GM12878 (cell line): Measurements from ENCODE around the gene RBM26. TPM values are rescaled to one million over a fixed set of nuclear protein-coding genes. Genes with fewer than 3 reads are reported as not detected.

ENCODE experiments used
- ATAC-seq: fragments of 200-7000 bp; cut with Tn5 transposase; 3 replicates; pipeline ENCODE4 v1.9.1; 2020; ENCODE audit warnings: mild to moderate bottlenecking, moderate library complexity
- BruUV-seq: library from RNA; stranded (reverse); fragments of 400-500 nt; replicated peaks from 2 replicates; lab custom pipeline; 2021; lab: Mats Ljungman, UMichigan
- CTCF ChIA-PET: fragments of 300-600 bp; sonication (Branson Sonifier 250); formaldehyde crosslinking; extraction: SDS; loops from one replicate; lab custom pipeline; 2021; ENCODE audit warnings: inconsistent platforms; lab: Yijun Ruan, JAX
- POLR2A ChIA-PET: fragments of 350-600 bp; formaldehyde crosslinking; extraction: SDS; loops from one replicate; lab custom pipeline; 2021; ENCODE audit warnings: inconsistent platforms; lab: Charles Lee
- RAD21 ChIA-PET: fragments of 300-600 bp; sonication (Branson Sonifier 250); formaldehyde crosslinking; loops from one replicate; lab custom pipeline; 2023; ENCODE audit warnings: antibody characterized with exemption; ENCODE audit not compliant: unreplicated experiment; lab: Charles Lee
- SMC1A ChIA-PET: fragments of 300-600 bp; sonication (Branson Sonifier 250); formaldehyde crosslinking; loops from one replicate; lab custom pipeline; 2023; ENCODE audit not compliant: unreplicated experiment, uncharacterized antibody; lab: Charles Lee
- DNase-seq: peaks from one replicate; pipeline ENCODE4 v3.0.0-alpha.2; 2011; ENCODE audit warnings: low read depth, low spot score
- FAIRE-seq: peaks from 3 replicates; lab custom pipeline; 2011; peaks lifted over from hg19 to GRCh38; lab: Jason Lieb, UNC
- H2AFZ ChIP-seq: 2 replicates; pipeline ENCODE4 v1.6.0; 2011; ENCODE audit warnings: low read depth, low read length, control low read depth; ENCODE audit not compliant: control insufficient read depth
- H3K27ac ChIP-seq: 2 replicates; pipeline ENCODE4 v1.5.1; 2011; ENCODE audit warnings: control low read depth; ENCODE audit not compliant: control insufficient read depth, insufficient read depth
- H3K27me3 ChIP-seq, 2 experiments: replicated peaks in 1 of 2; 2 replicates each; pipeline versions ENCODE4 v1.6.0 to v1.6.1; 2011; ENCODE audit warnings: low read length in 1 of 2; ENCODE audit not compliant: control insufficient read depth in 2 of 2, insufficient read depth in 2 of 2
- H3K36me3 ChIP-seq, 2 experiments: 2 replicates each; pipeline ENCODE4 v1.5.1; 2011; ENCODE audit warnings: low read length in 1 of 2; ENCODE audit not compliant: control insufficient read depth in 2 of 2, insufficient read depth in 2 of 2
- H3K4me1 ChIP-seq: 2 replicates; pipeline ENCODE4 v1.6.1; 2011; ENCODE audit warnings: mild to moderate bottlenecking, low read length, moderate library complexity, mixed read lengths; ENCODE audit not compliant: control insufficient read depth, insufficient read depth
- H3K4me2 ChIP-seq: 2 replicates; pipeline ENCODE4 v1.6.0; 2011; ENCODE audit warnings: control low read depth; ENCODE audit not compliant: control insufficient read depth, insufficient read depth
- H3K4me3 ChIP-seq: fragments of 200-600 bp; sonication (generic); 2 replicates; pipeline ENCODE4 v1.5.1; 2016
- H3K79me2 ChIP-seq: 2 replicates; pipeline ENCODE4 v1.6.0; 2011; ENCODE audit warnings: low read length; ENCODE audit not compliant: control insufficient read depth, insufficient read depth
- H3K9ac ChIP-seq: 2 replicates; pipeline ENCODE4 v1.8.0; 2011; ENCODE audit warnings: low read length, control low read depth, mixed read lengths; ENCODE audit not compliant: control insufficient read depth, insufficient read depth
- H3K9me3 ChIP-seq: replicated peaks from 3 replicates; pipeline ENCODE4 v1.5.1; 2011; ENCODE audit warnings: mild to moderate bottlenecking, low read length; ENCODE audit not compliant: control insufficient read depth, insufficient read depth
- H4K20me1 ChIP-seq: 2 replicates; pipeline ENCODE4 v1.6.0; 2011; ENCODE audit not compliant: control insufficient read depth, insufficient read depth
- ATF3 ChIP-seq: IDR thresholded peaks from 2 replicates; pipeline ENCODE4 v1.6.1; 2011; ENCODE audit warnings: low read depth, mild to moderate bottlenecking, low read length, moderate library complexity, borderline replicate concordance; ENCODE audit errors: extremely low read depth
- CBX3 ChIP-seq: fragments of 200-600 bp; sonication (generic); IDR thresholded peaks from 2 replicates; pipeline ENCODE4 v1.6.1; 2016; ENCODE audit warnings: low read depth, borderline replicate concordance
- CEBPB ChIP-seq, 2 experiments: fragments of 150-350 bp in 1 of 2; IDR thresholded peaks; 2 replicates each; pipeline ENCODE4 v1.6.1; 2012 to 2014; ENCODE audit warnings: low read depth in 2 of 2, low read length in 2 of 2, borderline replicate concordance in 1 of 2, inconsistent platforms in 1 of 2
- CREB1 ChIP-seq: IDR thresholded peaks from 2 replicates; pipeline ENCODE4 v1.6.1; 2012; ENCODE audit warnings: low read depth, mild to moderate bottlenecking, inconsistent platforms
- ETV6 ChIP-seq, 2 experiments: fragments of 450-650 bp in 1 of 2; IDR thresholded peaks in 1 of 2; conservative IDR thresholded peaks in 1 of 2; 2 replicates each; pipeline ENCODE4 v1.6.1; 2014; ENCODE audit warnings: antibody characterized with exemption in 1 of 2, borderline replicate concordance in 1 of 2, low read depth in 1 of 2, mild to moderate bottlenecking in 1 of 2, moderate library complexity in 1 of 2
- FOS ChIP-seq: IDR thresholded peaks from 3 replicates; pipeline ENCODE4 v1.6.1; 2011; ENCODE audit warnings: borderline replicate concordance; ENCODE audit not compliant: insufficient read length; ENCODE audit errors: extremely low read depth
- IRF4 ChIP-seq: IDR thresholded peaks from 2 replicates; pipeline ENCODE4 v1.6.1; 2011; ENCODE audit warnings: low read depth, low read length
- KDM1A ChIP-seq: fragments of 200-600 bp; sonication (generic); IDR thresholded peaks from 2 replicates; pipeline ENCODE4 v1.6.1; 2016; ENCODE audit warnings: borderline replicate concordance
- SIX5 ChIP-seq: IDR thresholded peaks from 2 replicates; pipeline ENCODE4 v1.6.1; 2011; ENCODE audit warnings: mild to moderate bottlenecking, low read depth, low read length, moderate library complexity; ENCODE audit not compliant: severe bottlenecking
- SUZ12 ChIP-seq: fragments of 200-600 bp; sonication (generic); IDR thresholded peaks from one replicate; pipeline ENCODE4 v1.6.1; 2018; ENCODE audit warnings: antibody characterized with exemption, mild to moderate bottlenecking; ENCODE audit not compliant: unreplicated experiment
- TAF1 ChIP-seq: IDR thresholded peaks from 2 replicates; pipeline ENCODE4 v1.6.1; 2011; ENCODE audit warnings: mild to moderate bottlenecking, low read depth, low read length, borderline replicate concordance
- TARDBP ChIP-seq: IDR thresholded peaks from 2 replicates; pipeline ENCODE4 v1.6.1; 2016; ENCODE audit warnings: borderline replicate concordance
- ZBTB11 ChIP-seq: fragments of 450-650 bp; formaldehyde crosslinking; IDR thresholded peaks from 2 replicates; pipeline ENCODE4 v1.5.0; 2022; ENCODE audit warnings: mild to moderate bottlenecking, missing genetic modification characterization
- WGBS: methylation state at CpG from one replicate; pipeline ENCODE4 v1.1.6; 2016; ENCODE audit warnings: low lambda C conversion rate; ENCODE audit not compliant: insufficient replicate concordance, insufficient coverage; ENCODE audit errors: missing lambda C conversion rate; 5-methylcytosine and 5-hydroxymethylcytosine counted together
- in situ Hi-C: fragments of 300-500 bp; cut with MboI; formaldehyde crosslinking; loops from 9 replicates; pipeline ENCODE4 v1.14.3; 2018; ENCODE audit warnings: mixed read lengths
- intact Hi-C: fragments of 100-400 bp; cut with micrococcal nuclease; formaldehyde crosslinking; loops from one replicate; pipeline ENCODE4 v1.14.2; 2022; ENCODE audit not compliant: unreplicated experiment
- polyA plus RNA-seq, 11 experiments: library from polyadenylated mRNA; depleted of rRNA in 4 of 11; unstranded in 6 of 11; stranded (reverse) in 5 of 11; fragments of >200 nt; fragmentation: Nextera tagmentation in 4 of 11; fragmentation: Illumina TruSeq in 1 of 11; extraction: Ambion mirVana in 4 of 11; extraction: Trizol in 1 of 11; gene quantifications; 1 replicate in 1 of 11; 2 replicates in 10 of 11; pipeline versions ENCODE4 v1.2.1 to v1.2.3, GENCODE V29; 2011 to 2016; ENCODE audit warnings: inconsistent platforms in 2 of 11, missing spikeins in 2 of 11, low read depth in 1 of 11
- total RNA-seq, 4 experiments: library from RNA; depleted of rRNA in 3 of 4; stranded (reverse); fragments of >200 nt in 3 of 4; fragmentation: Illumina TruSeq in 1 of 4; extraction: Trizol in 1 of 4; gene quantifications; 2 replicates each; pipeline versions ENCODE4 v1.2.1 to v1.2.3, GENCODE V29; 2013 to 2021

The RBM26 gene
- total and polyA plus RNA-seq, 10 of the 15 experiments (the other 5 are each of a cell fraction or from before 2014, with no cell fraction given), result 17.6 to 71.3 (median 38.9) TPM

- SMC1A ChIA-PET, result interaction anchor here (1.2 kb wide), 1 partner anchor 104 kb away, joined by 3 read pairs; no protein-coding TSS in a partner anchor
- Histone ChIP-seq H3K4me3 (no peak overlapping the region), H3K79me2 (no peaks in the 10 kb centered on the region), H3K27ac (no peak overlapping the region), H4K20me1 (no peaks in the 10 kb centered on the region), H3K9ac (no peak overlapping the region), H3K4me2 (no peak overlapping the region), H2AFZ (no peak overlapping the region), H3K4me1 (no peaks in the 10 kb centered on the region), H3K9me3 (no peaks in the 10 kb centered on the region; the same call in 2 of the 3 replicates)
- DNase-seq (no peak), FAIRE-seq (no peak), ATAC-seq (no peak; the same call in 2 of the 3 replicates)
- WGBS, result 41% methylated on average over 4 of the region's 4 CpGs
- CTCF ChIA-PET, result no interaction called here
- POLR2A ChIA-PET, result no interaction called here
- intact Hi-C loops, result no loop called here
- TF ChIP-seq CBX3 (no peak), TARDBP (no peak), SUZ12 (no peak), TAF1 (no peak), KDM1A (no peak), ATF3 (no peak), IRF4 (no peak), CREB1 (no peak), ETV6 (conservative IDR thresholded peaks at IDR 0.05 in 1 of 2, IDR thresholded peaks at IDR 0.05 in 1 of 2; ENCODE audit: borderline replicate concordance in 1 of 2, low read depth in 1 of 2) (no peak), SIX5 (no peak), CEBPB (IDR thresholded peaks at IDR 0.05; ENCODE audit: borderline replicate concordance in 1 of 2, low read depth in 2 of 2, low read length in 2 of 2) (no peak), ZBTB11 (CRISPR knock-in tag) (no peak), FOS (no peak)
- TF ChIP-seq, all 136 proteins: peak for 0
- Histone ChIP-seq H3K36me3 (no peaks in the 10 kb centered on the region), H3K27me3 (no peaks in the 10 kb centered on the region)
- in situ Hi-C loops, result no loop called here
- no TSS peak for BruUV-seq
- RAD21 ChIA-PET, result no interaction called here
Observed at GRCh38 chr13:79295906-79296706, 109.9 kb downstream of the RBM26 start.
